ENCODE results near the gene CNOT6.
"Not testable (repeated sequence)": the region's sequence is repeated elsewhere in the genome, so short reads cannot be mapped to it uniquely, and the experiment has no call there.

CNOT6 gene

DNA sequence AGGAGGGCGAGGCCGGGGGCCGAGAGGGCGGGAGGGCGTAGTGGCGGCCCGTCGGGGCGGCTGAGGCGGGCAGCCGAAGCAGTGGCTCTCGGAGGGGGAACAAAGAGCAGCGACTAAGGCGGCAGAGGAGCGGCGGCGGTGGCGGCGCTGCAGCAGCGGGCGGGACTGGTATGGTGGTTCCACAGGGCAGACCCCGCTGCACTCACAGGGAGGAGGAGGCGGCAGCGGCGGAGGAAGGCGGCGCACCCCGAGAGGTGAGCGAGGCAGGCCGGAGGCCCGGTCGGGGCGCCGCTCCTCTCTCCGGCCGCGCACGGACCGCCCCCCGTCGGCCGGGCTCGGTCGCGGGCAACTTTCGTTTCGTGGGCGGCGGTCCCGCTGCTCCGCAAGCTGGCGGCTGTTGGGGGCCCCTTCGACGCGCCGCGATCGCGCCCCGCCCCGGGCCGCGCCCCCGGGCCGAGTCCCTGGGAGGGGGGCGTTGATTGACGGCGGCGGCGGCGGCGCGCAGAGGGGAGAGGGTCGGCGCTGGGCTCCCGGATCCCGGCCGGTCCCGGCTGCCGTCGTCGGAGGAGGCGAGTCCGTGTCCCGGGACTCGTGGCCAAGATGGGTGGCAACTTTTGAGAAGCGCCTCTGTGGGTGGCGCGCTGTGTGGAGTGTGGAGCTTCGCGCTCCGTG, 467 bp downstream of the CNOT6 start:
- Histone ChIP-seq H3K36me3 (ENCODE audit: control insufficient read depth, insufficient read depth, low read length) (no peaks in the 10 kb centered on the region), H3K9me3 (ENCODE audit: control insufficient read depth, insufficient read depth, low read length) (no peaks in the 10 kb centered on the region), H3K4me1 (ENCODE audit: control insufficient read depth, insufficient read depth, low read length) (peaks cover 2% of the 10 kb centered on the region; the same call in 1 of the 2 replicates), H3K27me3 (ENCODE audit: control insufficient read depth, insufficient read depth, low read length) (no peaks in the 10 kb centered on the region), H3K27ac (ENCODE audit: low read length) (no peak overlapping the region), H3K4me3 (ENCODE audit: low read length) (peak overlapping the region; percentile 98)
- no CpG with 5 or more reads among the region's 92 CpGs for WGBS (ENCODE audit: insufficient coverage, insufficient read length)
- no peak for DNase-seq (ENCODE audit: low read depth, low spot score)

GRCh38 chr5:180495292-180495691, 1.1 kb downstream of the CNOT6 start:
- Histone ChIP-seq H3K36me3 (ENCODE audit: control insufficient read depth, insufficient read depth, low read length) (no peaks in the 10 kb centered on the region), H3K4me3 (ENCODE audit: low read length) (peak overlapping the region; percentile 98), H3K27me3 (ENCODE audit: control insufficient read depth, insufficient read depth, low read length) (no peaks in the 10 kb centered on the region), H3K27ac (ENCODE audit: low read length) (no peak overlapping the region), H3K4me1 (ENCODE audit: control insufficient read depth, insufficient read depth, low read length) (peaks cover 2% of the 10 kb centered on the region; the same call in 1 of the 2 replicates), H3K9me3 (ENCODE audit: control insufficient read depth, insufficient read depth, low read length) (no peaks in the 10 kb centered on the region)
- DNase-seq (ENCODE audit: low read depth, low spot score) = no peak
- WGBS (ENCODE audit: insufficient coverage, insufficient read length) = no CpG with 5 or more reads among the region's 7 CpGs

- Histone ChIP-seq H3K4me3 (ENCODE audit: low read length) (no peak overlapping the region), H3K4me1 (ENCODE audit: control insufficient read depth, insufficient read depth, low read length) (peaks cover 2% of the 10 kb centered on the region; the same call in 1 of the 2 replicates), H3K27me3 (ENCODE audit: control insufficient read depth, insufficient read depth, low read length) (no peaks in the 10 kb centered on the region), H3K9me3 (ENCODE audit: control insufficient read depth, insufficient read depth, low read length) (no peaks in the 10 kb centered on the region), H3K27ac (ENCODE audit: low read length) (no peak overlapping the region), H3K36me3 (ENCODE audit: control insufficient read depth, insufficient read depth, low read length) (no peaks in the 10 kb centered on the region)
- no peak for DNase-seq (ENCODE audit: low read depth, low spot score)
- WGBS (ENCODE audit: insufficient coverage, insufficient read length) = 100% methylated on average over 4 of the region's 18 CpGs
Measured at GRCh38 chr5:180495991-180496741, 2.0 kb downstream of the CNOT6 start.

- H3K27me3 ChIP-seq (ENCODE audit: control insufficient read depth, insufficient read depth, low read length); H3K27ac ChIP-seq (ENCODE audit: low read length); H3K4me3 ChIP-seq (ENCODE audit: low read length); DNase-seq (ENCODE audit: low read depth, low spot score); H3K9me3 ChIP-seq (ENCODE audit: control insufficient read depth, insufficient read depth, low read length); H3K36me3 ChIP-seq (ENCODE audit: control insufficient read depth, insufficient read depth, low read length); H3K4me1 ChIP-seq (ENCODE audit: control insufficient read depth, insufficient read depth, low read length): not testable (repeated sequence)
- no CpG with 5 or more reads among the region's 9 CpGs for WGBS (ENCODE audit: insufficient coverage, insufficient read length)
Measured at GRCh38 chr5:180496806-180497205, 2.6 kb downstream of the CNOT6 start.

GRCh38 chr5:180497865-180498264, 3.7 kb downstream of the CNOT6 start:
- not testable (repeated sequence) for H3K27ac ChIP-seq (ENCODE audit: low read length); H3K9me3 ChIP-seq (ENCODE audit: control insufficient read depth, insufficient read depth, low read length); H3K4me1 ChIP-seq (ENCODE audit: control insufficient read depth, insufficient read depth, low read length); H3K4me3 ChIP-seq (ENCODE audit: low read length); DNase-seq (ENCODE audit: low read depth, low spot score); H3K27me3 ChIP-seq (ENCODE audit: control insufficient read depth, insufficient read depth, low read length); H3K36me3 ChIP-seq (ENCODE audit: control insufficient read depth, insufficient read depth, low read length)
- WGBS (ENCODE audit: insufficient coverage, insufficient read length) = no CpG with 5 or more reads among the region's 7 CpGs

GRCh38 chr5:180498378-180498777, 4.2 kb downstream of the CNOT6 start:
- H3K27me3 ChIP-seq (ENCODE audit: control insufficient read depth, insufficient read depth, low read length) = no peaks in the 10 kb centered on the region
- no peaks in the 10 kb centered on the region for H3K4me1 ChIP-seq (ENCODE audit: control insufficient read depth, insufficient read depth, low read length)
- no peaks in the 10 kb centered on the region for H3K9me3 ChIP-seq (ENCODE audit: control insufficient read depth, insufficient read depth, low read length)
- no peak overlapping the region for H3K27ac ChIP-seq (ENCODE audit: low read length)
- no peak overlapping the region for H3K4me3 ChIP-seq (ENCODE audit: low read length)
- no CpG with 5 or more reads among the region's 3 CpGs for WGBS (ENCODE audit: insufficient coverage, insufficient read length)
- DNase-seq (ENCODE audit: low read depth, low spot score) = no peak
- H3K36me3 ChIP-seq (ENCODE audit: control insufficient read depth, insufficient read depth, low read length) = no peaks in the 10 kb centered on the region

DNA sequence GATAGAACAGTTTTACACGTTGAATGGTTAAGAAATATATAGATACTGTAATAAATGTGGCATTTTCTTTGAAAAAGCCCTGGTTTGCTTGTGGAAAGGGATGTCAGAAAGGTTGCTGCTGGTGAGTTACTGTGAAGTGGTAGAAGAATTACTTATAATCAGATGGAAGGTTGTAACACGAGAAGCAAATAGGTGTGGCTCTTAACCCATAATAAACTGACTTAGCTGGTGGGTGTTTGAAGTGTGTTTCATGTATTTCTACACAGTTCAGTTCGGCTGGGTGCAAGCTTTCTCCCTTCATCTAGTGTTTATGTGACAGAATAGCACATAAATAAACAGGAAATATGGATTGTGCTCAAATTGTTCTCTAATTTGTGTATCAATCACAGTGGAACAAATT, 5.5 kb downstream of the CNOT6 start:
- no peaks in the 10 kb centered on the region for H3K36me3 ChIP-seq (ENCODE audit: control insufficient read depth, insufficient read depth, low read length)
- H3K4me1 ChIP-seq (ENCODE audit: control insufficient read depth, insufficient read depth, low read length) = no peaks in the 10 kb centered on the region
- H3K27ac ChIP-seq (ENCODE audit: low read length) = no peak overlapping the region
- H3K27me3 ChIP-seq (ENCODE audit: control insufficient read depth, insufficient read depth, low read length) = no peaks in the 10 kb centered on the region
- WGBS (ENCODE audit: insufficient coverage, insufficient read length) = no CpG with 5 or more reads among the region's 3 CpGs
- no peak overlapping the region for H3K4me3 ChIP-seq (ENCODE audit: low read length)
- no peaks in the 10 kb centered on the region for H3K9me3 ChIP-seq (ENCODE audit: control insufficient read depth, insufficient read depth, low read length)
- no peak for DNase-seq (ENCODE audit: low read depth, low spot score)

- no CpG with 5 or more reads among the region's 9 CpGs for WGBS (ENCODE audit: insufficient coverage, insufficient read length)
- H3K36me3 ChIP-seq (ENCODE audit: control insufficient read depth, insufficient read depth, low read length); H3K4me1 ChIP-seq (ENCODE audit: control insufficient read depth, insufficient read depth, low read length); DNase-seq (ENCODE audit: low read depth, low spot score); H3K27me3 ChIP-seq (ENCODE audit: control insufficient read depth, insufficient read depth, low read length); H3K9me3 ChIP-seq (ENCODE audit: control insufficient read depth, insufficient read depth, low read length); H3K4me3 ChIP-seq (ENCODE audit: low read length); H3K27ac ChIP-seq (ENCODE audit: low read length): not testable (repeated sequence)
Measured at GRCh38 chr5:180500300-180500699, 6.1 kb downstream of the CNOT6 start.

DNA sequence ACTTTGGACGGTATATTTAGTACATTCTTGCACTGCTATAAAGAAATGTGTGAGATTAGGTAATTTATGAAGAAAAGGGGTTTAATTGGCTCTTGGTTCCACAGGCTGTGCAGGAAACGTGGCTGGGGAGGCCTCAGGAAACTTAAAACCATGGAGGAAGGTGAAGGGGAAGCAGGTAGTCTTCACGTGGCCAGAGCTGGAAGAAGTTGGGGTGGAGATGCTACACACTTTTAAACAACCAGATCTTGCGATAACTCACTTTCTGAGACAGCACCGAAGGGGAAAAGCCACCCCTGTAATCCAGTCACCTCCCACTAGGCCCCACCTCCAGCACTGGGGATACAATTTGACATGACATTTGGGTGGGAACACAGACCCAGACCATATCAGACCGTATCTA, 13.5 kb downstream of the CNOT6 start:
- no peaks in the 10 kb centered on the region for H3K27me3 ChIP-seq (ENCODE audit: control insufficient read depth, insufficient read depth, low read length)
- no peaks in the 10 kb centered on the region for H3K9me3 ChIP-seq (ENCODE audit: control insufficient read depth, insufficient read depth, low read length)
- no peaks in the 10 kb centered on the region for H3K36me3 ChIP-seq (ENCODE audit: control insufficient read depth, insufficient read depth, low read length)
- DNase-seq (ENCODE audit: low read depth, low spot score) = no peak
- no CpG with 5 or more reads among the region's 6 CpGs for WGBS (ENCODE audit: insufficient coverage, insufficient read length)
- no peaks in the 10 kb centered on the region; the same call in 1 of the 2 replicates for H3K4me1 ChIP-seq (ENCODE audit: control insufficient read depth, insufficient read depth, low read length)
- no peak overlapping the region for H3K4me3 ChIP-seq (ENCODE audit: low read length)
- no peak overlapping the region for H3K27ac ChIP-seq (ENCODE audit: low read length)

DNA sequence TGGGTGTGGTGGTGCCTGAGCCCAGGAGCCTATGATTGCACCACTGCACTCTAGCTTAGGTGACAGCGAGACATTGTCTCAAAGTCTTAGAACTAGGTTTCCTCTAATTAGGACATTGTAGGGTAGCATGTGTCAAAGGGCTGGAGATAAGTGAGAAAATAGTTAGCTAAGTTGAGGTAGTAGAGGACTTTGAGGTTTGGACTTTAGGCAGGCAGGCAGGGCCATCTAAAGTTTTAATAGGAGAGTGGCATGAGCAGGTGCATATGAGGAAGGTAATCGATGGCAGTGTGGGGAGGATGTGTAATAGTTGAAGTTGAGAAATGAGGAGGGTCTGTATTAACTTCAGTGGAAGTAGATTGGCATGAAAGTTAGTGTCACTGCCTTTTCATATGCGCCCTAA, 21.1 kb downstream of the CNOT6 start:
- no peak for DNase-seq (ENCODE audit: low read depth, low spot score)
- no peaks in the 10 kb centered on the region; the same call in none of the 2 replicates for H3K4me1 ChIP-seq (ENCODE audit: control insufficient read depth, insufficient read depth, low read length)
- WGBS (ENCODE audit: insufficient coverage, insufficient read length) = 100% methylated on average over 1 of the region's 3 CpGs

More for the DNA sequence above, 21.1 kb downstream of the CNOT6 start:
- Histone ChIP-seq H3K36me3 (ENCODE audit: control insufficient read depth, insufficient read depth, low read length) (no peaks in the 10 kb centered on the region), H3K27me3 (ENCODE audit: control insufficient read depth, insufficient read depth, low read length) (no peaks in the 10 kb centered on the region), H3K4me3 (ENCODE audit: low read length) (no peak overlapping the region), H3K9me3 (ENCODE audit: control insufficient read depth, insufficient read depth, low read length) (no peaks in the 10 kb centered on the region), H3K27ac (ENCODE audit: low read length) (no peak overlapping the region)
